Left forelimb (tissue), 1 donor: ENCODE measurements around the gene KRTAP10-11.
"Not testable (repeated sequence)": the region's sequence is repeated elsewhere in the genome, so short reads cannot be mapped to it uniquely, and the experiment has no call there.

ENCODE experiments used
- DNase-seq: peaks from one replicate; pipeline ENCODE4 v3.0.0-alpha.2; 2018; ENCODE audit warnings: low spot score

KRTAP10-11 gene

GRCh38 chr21:44638506-44639330 is 7.5 kb upstream of the KRTAP10-11 start:
- not testable (repeated sequence) for DNase-seq

- no peak for DNase-seq
Observed at GRCh38 chr21:44639331-44639655, 6.9 kb upstream of the KRTAP10-11 start.

- no peak for DNase-seq
Observed at GRCh38 chr21:44640761-44641160, 5.5 kb upstream of the KRTAP10-11 start.

- DNase-seq = no peak
Observed at GRCh38 chr21:44643741-44644310, 2.4 kb upstream of the KRTAP10-11 start.

GRCh38 chr21:44644878-44645277 is 1.3 kb upstream of the KRTAP10-11 start:
- no peak for DNase-seq

- DNase-seq = no peak
Observed at GRCh38 chr21:44647222-44647552, 973 bp downstream of the KRTAP10-11 start.

- DNase-seq = no peak
Observed at GRCh38 chr21:44648557-44649311, 2.5 kb downstream of the KRTAP10-11 start.

- DNase-seq = no peak
Observed at GRCh38 chr21:44649521-44650100, 3.4 kb downstream of the KRTAP10-11 start.

GRCh38 chr21:44650265-44650972 is 4.2 kb downstream of the KRTAP10-11 start:
- no peak for DNase-seq

- DNase-seq = no peak
Observed at GRCh38 chr21:44650973-44651675, 4.9 kb downstream of the KRTAP10-11 start.

- no peak for DNase-seq
Observed at GRCh38 chr21:44653123-44653522, 6.9 kb downstream of the KRTAP10-11 start.

GRCh38 chr21:44653656-44654575 is 7.7 kb downstream of the KRTAP10-11 start:
- no peak for DNase-seq

GRCh38 chr21:44654576-44655175 is 8.5 kb downstream of the KRTAP10-11 start, which contains the start of gene KRTAP12-4:
KRTAP12-4 (minus strand) TSS chr21:44654659; CDS start chr21:44654614, 45 bp downstream.
- DNase-seq = no peak

- no peak for DNase-seq
Observed at GRCh38 chr21:44656868-44657267, 10.7 kb downstream of the KRTAP10-11 start.

GRCh38 chr21:44657635-44658540 is 11.7 kb downstream of the KRTAP10-11 start, which contains the start of gene KRTAP12-3:
KRTAP12-3 (plus strand) TSS chr21:44657932; CDS start chr21:44657980, 48 bp downstream.
- no peak for DNase-seq

GRCh38 chr21:44658541-44658910 is 12.3 kb downstream of the KRTAP10-11 start:
- no peak for DNase-seq

- no peak for DNase-seq
Observed at GRCh38 chr21:44658913-44659595, 12.8 kb downstream of the KRTAP10-11 start.

- DNase-seq = not testable (repeated sequence)
Observed at GRCh38 chr21:44661567-44661966, 15.4 kb downstream of the KRTAP10-11 start.
